K562 (cell line): Measurements from ENCODE around the gene RUVBL1. TPM values are rescaled to one million over a fixed set of nuclear protein-coding genes. Genes with fewer than 3 reads are reported as not detected.

Source experiments
- ARID3B ChIP-seq: fragments of 250-450 bp; sonication (Bioruptor Pico); IDR thresholded peaks from 2 replicates; pipeline ENCODE4 v1.4.0; 2020; ENCODE audit warnings: borderline replicate concordance
- BRF2 ChIP-seq: IDR thresholded peaks from 3 replicates; pipeline ENCODE4 v1.6.1; 2011; ENCODE audit warnings: borderline replicate concordance, mild to moderate bottlenecking; ENCODE audit not compliant: insufficient read length, insufficient read depth
- CCNT2 ChIP-seq: IDR thresholded peaks from 2 replicates; pipeline ENCODE4 v1.6.1; 2011; ENCODE audit warnings: borderline replicate concordance, low read depth, mild to moderate bottlenecking, moderate library complexity, mixed read lengths, low read length; ENCODE audit not compliant: insufficient read length; ENCODE audit errors: extremely low read depth
- CTBP1 ChIP-seq: fragments of 450-650 bp; IDR thresholded peaks from 2 replicates; pipeline ENCODE4 v1.6.1; 2016; ENCODE audit warnings: borderline replicate concordance
- EP400 ChIP-seq: fragments of 450-650 bp; IDR thresholded peaks from 2 replicates; pipeline ENCODE4 v1.6.1; 2017; ENCODE audit warnings: antibody characterized with exemption, mild to moderate bottlenecking, moderate library complexity
- EWSR1 ChIP-seq: fragments of 450-650 bp; IDR thresholded peaks from 2 replicates; pipeline ENCODE4 v1.6.1; 2018; ENCODE audit warnings: borderline replicate concordance, mild to moderate bottlenecking, low read depth, moderate library complexity; ENCODE audit not compliant: partially characterized antibody
- FOXJ2 ChIP-seq: fragments of 200-800 bp; sonication (Bioruptor generic); IDR thresholded peaks from 2 replicates; pipeline ENCODE4 v1.6.1; 2016; ENCODE audit warnings: missing genetic modification characterization, missing compliant biosample characterization
- FOXP1 ChIP-seq: sonication (generic); formaldehyde crosslinking; IDR thresholded peaks from 2 replicates; pipeline ENCODE4 v1.8.0; 2022; ENCODE audit warnings: mild to moderate bottlenecking, missing genetic modification reagents
- HDAC2 ChIP-seq: fragments of 450-650 bp; IDR thresholded peaks from 2 replicates; pipeline ENCODE4 v1.6.1; 2016; ENCODE audit warnings: mild to moderate bottlenecking
- HSF4 ChIP-seq: fragments of 250-450 bp; sonication (Bioruptor Pico); IDR thresholded peaks from 2 replicates; pipeline ENCODE4 v2.1.2; 2022; ENCODE audit warnings: mild to moderate bottlenecking, moderate library complexity, borderline replicate concordance
- KLF6 ChIP-seq: fragments of 250-450 bp; sonication (Bioruptor Pico); IDR thresholded peaks from 2 replicates; pipeline ENCODE4 v1.4.0; 2020; ENCODE audit warnings: mild to moderate bottlenecking, moderate library complexity, borderline replicate concordance
- MAZ ChIP-seq, 2 experiments: fragments of 450-650 bp in 1 of 2; sonication (generic) in 1 of 2; formaldehyde crosslinking; IDR thresholded peaks in 1 of 2; conservative IDR thresholded peaks in 1 of 2; 2 replicates each; pipeline versions ENCODE4 v1.4.0 to v1.5.0; 2020; ENCODE audit warnings: mild to moderate bottlenecking in 1 of 2, missing genetic modification reagents in 1 of 2
- MED1 ChIP-seq: sonication (generic); formaldehyde crosslinking; IDR thresholded peaks from 2 replicates; pipeline ENCODE4 v1.8.1; 2023; ENCODE audit warnings: missing genetic modification reagents, borderline replicate concordance
- MEF2D ChIP-seq: conservative IDR thresholded peaks from 2 replicates; pipeline ENCODE4 v1.6.1; 2016; ENCODE audit warnings: low read depth, missing genetic modification characterization, missing compliant biosample characterization
- PHF21A ChIP-seq: fragments of 450-650 bp; IDR thresholded peaks from 2 replicates; pipeline ENCODE4 v1.6.1; 2017; ENCODE audit warnings: low read depth, borderline replicate concordance
- PML ChIP-seq: IDR thresholded peaks from 2 replicates; pipeline ENCODE4 v1.6.1; 2012; ENCODE audit warnings: low read length, inconsistent platforms
- POLR3G ChIP-seq: IDR thresholded peaks from 2 replicates; pipeline ENCODE4 v1.6.1; 2011; ENCODE audit not compliant: insufficient read length, insufficient replicate concordance; ENCODE audit errors: extremely low read depth
- STAG1 ChIP-seq: sonication (generic); formaldehyde crosslinking; IDR thresholded peaks from 2 replicates; pipeline ENCODE4 v1.5.0; 2020; ENCODE audit warnings: missing genetic modification reagents, borderline replicate concordance
- TBP ChIP-seq: optimal IDR thresholded peaks from 2 replicates; pipeline ENCODE3; 2011; ENCODE audit warnings: low read depth, low read length, improper control_type of control experiment
- TSC22D4 ChIP-seq: fragments of 450-650 bp; IDR thresholded peaks from 2 replicates; pipeline ENCODE4 v1.6.1; 2016; ENCODE audit warnings: missing genetic modification characterization, missing biosample characterization, control low read depth
- XRCC3 ChIP-seq: fragments of 450-650 bp; IDR thresholded peaks from 2 replicates; pipeline ENCODE4 v1.6.1; 2017; ENCODE audit warnings: mild to moderate bottlenecking, moderate library complexity
- YBX1 ChIP-seq: fragments of 450-650 bp; IDR thresholded peaks from 2 replicates; pipeline ENCODE4 v1.7.1; 2016; ENCODE audit warnings: mild to moderate bottlenecking
- ZC3H8 ChIP-seq: fragments of 450-650 bp; IDR thresholded peaks from 2 replicates; pipeline ENCODE4 v1.6.1; 2017
- ZKSCAN3 ChIP-seq: fragments of 250-450 bp; sonication (Bioruptor Pico); IDR thresholded peaks from 2 replicates; pipeline ENCODE4 v1.4.0; 2020
- ZNF175 ChIP-seq: fragments of 200-800 bp; sonication (Bioruptor generic); IDR thresholded peaks from 2 replicates; pipeline ENCODE4 v1.6.1; 2016; ENCODE audit warnings: low read depth, mild to moderate bottlenecking, missing genetic modification characterization, missing compliant biosample characterization
- ZNF197 ChIP-seq: fragments of 200-800 bp; sonication (Bioruptor generic); IDR thresholded peaks from 2 replicates; pipeline ENCODE4 v1.6.1; 2016; ENCODE audit warnings: low read depth, missing genetic modification characterization, missing compliant biosample characterization
- ZNF764 ChIP-seq: fragments of 250-450 bp; sonication (Bioruptor Pico); IDR thresholded peaks from 2 replicates; pipeline ENCODE4 v1.4.0; 2020; ENCODE audit warnings: low read depth, mild to moderate bottlenecking, moderate library complexity
- ZNF785 ChIP-seq: fragments of 250-450 bp; sonication (Bioruptor Pico); IDR thresholded peaks from 2 replicates; pipeline ENCODE4 v1.4.0; 2020; ENCODE audit warnings: mild to moderate bottlenecking
- polyA plus RNA-seq, 8 experiments: library from polyadenylated mRNA; depleted of rRNA in 4 of 8; stranded (reverse) in 5 of 8; unstranded in 3 of 8; fragments of >200 nt; fragmentation: Nextera tagmentation in 2 of 8; fragmentation: Illumina TruSeq in 1 of 8; extraction: Ambion mirVana in 2 of 8; extraction: Trizol in 1 of 8; gene quantifications; 2 replicates each; pipeline versions ENCODE4 v1.2.1 to v1.2.3, GENCODE V29; 2011 to 2014; ENCODE audit warnings: inconsistent platforms in 1 of 8, missing spikeins in 1 of 8
- total RNA-seq, 7 experiments: library from RNA; depleted of rRNA in 6 of 7; stranded (reverse); fragments of >200 nt in 6 of 7; fragmentation: Illumina TruSeq in 2 of 7; extraction: Trizol in 2 of 7; gene quantifications; 2 replicates each; pipeline versions ENCODE4 v1.2.1 to v1.2.3, GENCODE V29; 2011 to 2021; ENCODE audit warnings: low replicate concordance in 1 of 7

The RUVBL1 gene
- total and polyA plus RNA-seq, 9 of the 15 experiments (the other 6 are each of a cell fraction or from before 2014, with no cell fraction given) = 20.7 to 147 (median 113) TPM

GRCh38 chr3:128123538-128124368 lies at the start of gene RUVBL1 (continued):
- TF ChIP-seq MAZ (CRISPR knock-in tag; conservative IDR thresholded peaks at IDR 0.05 in 1 of 2, IDR thresholded peaks at IDR 0.05 in 1 of 2) = peak; percentile 79 to 91
- no peak; the same call in 1 of the 2 replicates for TF ChIP-seq PML
- no peak for TF ChIP-seq HSF4
- no peak for TF ChIP-seq BRF2
- TF ChIP-seq ZNF764 (CRISPR knock-in tag) = no peak
- TF ChIP-seq MED1 (CRISPR knock-in tag) = no peak
- no peak for TF ChIP-seq ARID3B (CRISPR knock-in tag)
- TF ChIP-seq TBP = peak; percentile 48
- TF ChIP-seq ZC3H8 = no peak
- peak; percentile 73; the same call in 1 of the 2 replicates for TF ChIP-seq CTBP1
- peak; percentile 96 for TF ChIP-seq EP400
- no peak for TF ChIP-seq TSC22D4 (tag)
- TF ChIP-seq KLF6 (CRISPR knock-in tag) = peak; percentile 50; the same call in 1 of the 2 replicates
- no peak for TF ChIP-seq MEF2D (tag)
- TF ChIP-seq FOXJ2 (tag) = no peak
- TF ChIP-seq EWSR1 = no peak
- TF ChIP-seq XRCC3 = no peak
- no peak for TF ChIP-seq ZKSCAN3 (CRISPR knock-in tag)
- TF ChIP-seq ZNF175 (CRISPR knock-in tag) = no peak
- no peak for TF ChIP-seq FOXP1 (CRISPR knock-in tag)
- no peak for TF ChIP-seq CCNT2
- no peak for TF ChIP-seq POLR3G
- no peak for TF ChIP-seq STAG1
- TF ChIP-seq ZNF197 (CRISPR knock-in tag) = no peak
- no peak for TF ChIP-seq ZNF785 (CRISPR knock-in tag)
- TF ChIP-seq PHF21A = no peak; the same call in 1 of the 2 replicates
- TF ChIP-seq HDAC2 = peak; percentile 52; the same call in 1 of the 2 replicates
- TF ChIP-seq YBX1 = no peak
